HEK293 (cell line): ENCODE measurements around the gene FTO.
A peak's percentile ranks its signal among the peaks of the same experiment; 100 is the strongest.

Experiments used
- GLI4 ChIP-seq: fragments of 450-650 bp; formaldehyde crosslinking; IDR thresholded peaks from 2 replicates; pipeline ENCODE4 v1.5.1; 2016; ENCODE audit warnings: missing biosample characterization, missing genetic modification characterization
- KLF16 ChIP-seq: fragments of 450-650 bp; formaldehyde crosslinking; IDR thresholded peaks from 2 replicates; pipeline ENCODE4 v1.5.1; 2017; ENCODE audit warnings: missing biosample characterization, missing genetic modification characterization
- ZBTB1 ChIP-seq: fragments of 450-650 bp; formaldehyde crosslinking; IDR thresholded peaks from 2 replicates; pipeline ENCODE4 v1.5.1; 2016; ENCODE audit warnings: missing biosample characterization, missing genetic modification characterization
- ZNF112 ChIP-seq: fragments of 450-650 bp; formaldehyde crosslinking; IDR thresholded peaks from 2 replicates; pipeline ENCODE4 v1.5.0; 2017; ENCODE audit warnings: missing biosample characterization, missing genetic modification characterization
- ZNF24 ChIP-seq: fragments of 450-650 bp; formaldehyde crosslinking; IDR thresholded peaks from 2 replicates; pipeline ENCODE4 v1.5.1; 2016; ENCODE audit warnings: missing biosample characterization, missing genetic modification characterization
- ZNF274 ChIP-seq, 2 experiments: fragments of 200-500 bp in 1 of 2; fragments of 450-650 bp in 1 of 2; sonication (Bioruptor generic) in 1 of 2; formaldehyde crosslinking in 1 of 2; IDR thresholded peaks; 2 replicates each; pipeline versions ENCODE4 v1.5.1 to v1.6.1; 2014 to 2016; ENCODE audit warnings: borderline replicate concordance in 1 of 2, inconsistent platforms in 1 of 2, low read length in 1 of 2, missing biosample characterization in 1 of 2, missing genetic modification characterization in 1 of 2
- ZNF311 ChIP-seq: fragments of 450-650 bp; formaldehyde crosslinking; IDR thresholded peaks from 2 replicates; pipeline ENCODE4 v1.5.1; 2017; ENCODE audit warnings: missing biosample characterization, missing genetic modification characterization, borderline replicate concordance
- ZNF677 ChIP-seq: fragments of 450-650 bp; IDR thresholded peaks from 2 replicates; pipeline ENCODE4 v1.5.0; 2018; ENCODE audit warnings: missing biosample characterization, mild to moderate bottlenecking, missing genetic modification characterization, moderate library complexity
- ZNF837 ChIP-seq: fragments of 450-650 bp; formaldehyde crosslinking; IDR thresholded peaks from 2 replicates; pipeline ENCODE4 v1.5.1; 2016; ENCODE audit warnings: missing biosample characterization, missing genetic modification characterization
- TF ChIP-seq, protein P1 (sequence below): fragments of 450-650 bp; formaldehyde crosslinking; IDR thresholded peaks from 2 replicates; pipeline ENCODE4 v1.5.1; 2016; ENCODE audit warnings: missing biosample characterization, missing genetic modification characterization
- TF ChIP-seq, protein P2 (sequence below): fragments of 450-650 bp; formaldehyde crosslinking; IDR thresholded peaks from 2 replicates; pipeline ENCODE4 v1.5.1; 2016; ENCODE audit warnings: missing biosample characterization, missing genetic modification characterization

DNA sequence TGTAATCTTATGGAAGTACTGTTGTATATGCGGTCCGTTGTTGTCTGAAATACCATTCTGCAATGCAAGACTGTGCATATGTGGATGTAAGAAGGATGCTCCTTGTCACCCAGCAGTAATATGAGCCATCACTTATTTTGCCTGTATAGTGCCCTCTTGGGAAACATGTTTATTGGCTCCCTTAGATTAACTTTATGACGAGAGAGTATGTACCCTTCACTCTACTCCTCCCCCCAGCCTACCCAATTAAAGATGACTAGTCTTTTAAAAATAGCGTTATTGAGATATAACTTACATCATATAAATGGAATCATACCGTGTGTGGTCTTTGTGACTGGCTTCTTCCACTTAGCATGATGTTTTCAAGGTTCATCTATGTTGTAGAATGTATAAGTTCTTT, 33.6 kb downstream of the FTO start:
- TF ChIP-seq, protein P1, sequence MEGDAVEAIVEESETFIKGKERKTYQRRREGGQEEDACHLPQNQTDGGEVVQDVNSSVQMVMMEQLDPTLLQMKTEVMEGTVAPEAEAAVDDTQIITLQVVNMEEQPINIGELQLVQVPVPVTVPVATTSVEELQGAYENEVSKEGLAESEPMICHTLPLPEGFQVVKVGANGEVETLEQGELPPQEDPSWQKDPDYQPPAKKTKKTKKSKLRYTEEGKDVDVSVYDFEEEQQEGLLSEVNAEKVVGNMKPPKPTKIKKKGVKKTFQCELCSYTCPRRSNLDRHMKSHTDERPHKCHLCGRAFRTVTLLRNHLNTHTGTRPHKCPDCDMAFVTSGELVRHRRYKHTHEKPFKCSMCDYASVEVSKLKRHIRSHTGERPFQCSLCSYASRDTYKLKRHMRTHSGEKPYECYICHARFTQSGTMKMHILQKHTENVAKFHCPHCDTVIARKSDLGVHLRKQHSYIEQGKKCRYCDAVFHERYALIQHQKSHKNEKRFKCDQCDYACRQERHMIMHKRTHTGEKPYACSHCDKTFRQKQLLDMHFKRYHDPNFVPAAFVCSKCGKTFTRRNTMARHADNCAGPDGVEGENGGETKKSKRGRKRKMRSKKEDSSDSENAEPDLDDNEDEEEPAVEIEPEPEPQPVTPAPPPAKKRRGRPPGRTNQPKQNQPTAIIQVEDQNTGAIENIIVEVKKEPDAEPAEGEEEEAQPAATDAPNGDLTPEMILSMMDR (tag by site-specific recombination) = no peak
- no peak for TF ChIP-seq ZNF112 (tag by site-specific recombination)
- TF ChIP-seq ZNF311 (tag by site-specific recombination) = no peak
- TF ChIP-seq, protein P2, sequence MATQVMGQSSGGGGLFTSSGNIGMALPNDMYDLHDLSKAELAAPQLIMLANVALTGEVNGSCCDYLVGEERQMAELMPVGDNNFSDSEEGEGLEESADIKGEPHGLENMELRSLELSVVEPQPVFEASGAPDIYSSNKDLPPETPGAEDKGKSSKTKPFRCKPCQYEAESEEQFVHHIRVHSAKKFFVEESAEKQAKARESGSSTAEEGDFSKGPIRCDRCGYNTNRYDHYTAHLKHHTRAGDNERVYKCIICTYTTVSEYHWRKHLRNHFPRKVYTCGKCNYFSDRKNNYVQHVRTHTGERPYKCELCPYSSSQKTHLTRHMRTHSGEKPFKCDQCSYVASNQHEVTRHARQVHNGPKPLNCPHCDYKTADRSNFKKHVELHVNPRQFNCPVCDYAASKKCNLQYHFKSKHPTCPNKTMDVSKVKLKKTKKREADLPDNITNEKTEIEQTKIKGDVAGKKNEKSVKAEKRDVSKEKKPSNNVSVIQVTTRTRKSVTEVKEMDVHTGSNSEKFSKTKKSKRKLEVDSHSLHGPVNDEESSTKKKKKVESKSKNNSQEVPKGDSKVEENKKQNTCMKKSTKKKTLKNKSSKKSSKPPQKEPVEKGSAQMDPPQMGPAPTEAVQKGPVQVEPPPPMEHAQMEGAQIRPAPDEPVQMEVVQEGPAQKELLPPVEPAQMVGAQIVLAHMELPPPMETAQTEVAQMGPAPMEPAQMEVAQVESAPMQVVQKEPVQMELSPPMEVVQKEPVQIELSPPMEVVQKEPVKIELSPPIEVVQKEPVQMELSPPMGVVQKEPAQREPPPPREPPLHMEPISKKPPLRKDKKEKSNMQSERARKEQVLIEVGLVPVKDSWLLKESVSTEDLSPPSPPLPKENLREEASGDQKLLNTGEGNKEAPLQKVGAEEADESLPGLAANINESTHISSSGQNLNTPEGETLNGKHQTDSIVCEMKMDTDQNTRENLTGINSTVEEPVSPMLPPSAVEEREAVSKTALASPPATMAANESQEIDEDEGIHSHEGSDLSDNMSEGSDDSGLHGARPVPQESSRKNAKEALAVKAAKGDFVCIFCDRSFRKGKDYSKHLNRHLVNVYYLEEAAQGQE (tag by site-specific recombination) = no peak
- TF ChIP-seq ZNF24 (tag by site-specific recombination) = peak; percentile 48; the same call in 1 of the 2 replicates
- TF ChIP-seq GLI4 = no peak
- no peak for TF ChIP-seq ZNF837 (tag by site-specific recombination)
- TF ChIP-seq ZBTB1 (tag by site-specific recombination) = no peak
- TF ChIP-seq ZNF274 (IDR thresholded peaks at IDR 0.05; ENCODE audit: low read length) = no peak
- no peak for TF ChIP-seq ZNF274 (tag by site-specific recombination; IDR thresholded peaks at IDR 0.05; ENCODE audit: borderline replicate concordance)
- TF ChIP-seq KLF16 (tag by site-specific recombination) = peak; percentile 45; the same call in 1 of the 2 replicates
- TF ChIP-seq ZNF677 (tag by site-specific recombination) = no peak
